Measurements from ENCODE around the gene LZIC. TPM values are rescaled to one million over a fixed set of nuclear protein-coding genes. Genes with fewer than 3 reads are reported as not detected.

The LZIC gene
- total and polyA plus RNA-seq, 2 of the 13 experiments (the other 11 are each of a cell fraction or from before 2014, with no cell fraction given) = 25.2 to 71.8 TPM

- TF ChIP-seq IKZF5 (CRISPR knock-in tag; IDR thresholded peaks at IDR 0.05) = peak; percentile 85
- no peak for TF ChIP-seq HDAC6 (IDR thresholded peaks at IDR 0.05; ENCODE audit: low read depth, low read length)
- TF ChIP-seq ATF5 (CRISPR knock-in tag; IDR thresholded peaks at IDR 0.05; ENCODE audit: low read depth) = peak; percentile 47; the same call in 1 of the 2 replicates
- peak; percentile 80; the same call in 1 of the 2 replicates for TF ChIP-seq ZNF33B (CRISPR knock-in tag; IDR thresholded peaks at IDR 0.05)
- no peak for TF ChIP-seq RAD51 (IDR thresholded peaks at IDR 0.05; ENCODE audit: borderline replicate concordance)
- TF ChIP-seq MAFK (conservative IDR thresholded peaks at IDR 0.05 in 1 of 2, IDR thresholded peaks at IDR 0.05 in 1 of 2; ENCODE audit: low read length in 2 of 2) = no peak; a peak in 1 of 4 replicates
- no peak for TF ChIP-seq NR3C1 (CRISPR knock-in tag; IDR thresholded peaks at IDR 0.05)
- peak; percentile 36; the same call in 1 of the 2 replicates for TF ChIP-seq ATF3 (CRISPR knock-in tag; IDR thresholded peaks at IDR 0.05)
- peak; percentile 61; the same call in 1 of the 2 replicates for TF ChIP-seq NFAT5 (CRISPR knock-in tag; IDR thresholded peaks at IDR 0.05)
- TF ChIP-seq AFF4 (CRISPR knock-in tag; IDR thresholded peaks at IDR 0.05) = peak; percentile 81; the same call in 1 of the 2 replicates
- TF ChIP-seq ELF4 (CRISPR knock-in tag; IDR thresholded peaks at IDR 0.05; ENCODE audit: borderline replicate concordance) = no peak
- TF ChIP-seq EHMT2 (IDR thresholded peaks at IDR 0.05; ENCODE audit: borderline replicate concordance, low read depth, low read length) = no peak
- no peak for TF ChIP-seq EZH2 (conservative IDR thresholded peaks at IDR 0.05; ENCODE audit: low read depth, low read length)
- TF ChIP-seq PPARG (CRISPR knock-in tag; conservative IDR thresholded peaks at IDR 0.05) = no peak
- TF ChIP-seq ZNF615 (CRISPR knock-in tag; IDR thresholded peaks at IDR 0.05; ENCODE audit: borderline replicate concordance) = peak; percentile 93
- no peak for TF ChIP-seq PHF5A (CRISPR knock-in tag; IDR thresholded peaks at IDR 0.05; ENCODE audit: low read depth, unreplicated experiment)
- TF ChIP-seq ZNF549 (CRISPR knock-in tag; IDR thresholded peaks at IDR 0.05) = no peak
Observed at GRCh38 chr1:9942939-9943788, at the start of gene LZIC, which contains the start of gene NMNAT1 (continued).
